HAP-1 (cell line): Measurements from ENCODE around the gene IKBKG.
A peak's percentile ranks its signal among the peaks of the same experiment; 100 is the strongest.
"Not testable (repeated sequence)": the region's sequence is repeated elsewhere in the genome, so short reads cannot be mapped to it uniquely, and the experiment has no call there.

Experiments used
- DNase-seq, 2 experiments: peaks; one replicate each; pipeline ENCODE4 v3.0.0-alpha.2; 2016 to 2020; ENCODE audit warnings: low spot score in 2 of 2
- H3K27me3 ChIP-seq: fragments of 250-450 bp; sonication (Bioruptor Pico); 2 replicates; pipeline ENCODE4 v1.5.1; 2020; ENCODE audit warnings: low read depth, mild to moderate bottlenecking, moderate library complexity
- H3K36me3 ChIP-seq: fragments of 250-450 bp; sonication (Bioruptor Pico); replicated peaks from 2 replicates; pipeline ENCODE4 v1.5.1; 2020; ENCODE audit warnings: mild to moderate bottlenecking
- H3K4me1 ChIP-seq: fragments of 250-450 bp; sonication (Bioruptor Pico); 2 replicates; pipeline ENCODE4 v1.5.1; 2020; ENCODE audit warnings: mild to moderate bottlenecking
- H3K4me3 ChIP-seq: fragments of 250-450 bp; sonication (Bioruptor Pico); 2 replicates; pipeline ENCODE4 v1.5.1; 2020; ENCODE audit warnings: mild to moderate bottlenecking, moderate library complexity
- H3K9me3 ChIP-seq: fragments of 250-450 bp; sonication (Bioruptor Pico); 2 replicates; pipeline ENCODE4 v1.5.1; 2020; ENCODE audit warnings: mild to moderate bottlenecking, moderate library complexity
- in situ Hi-C: fragments of 300-500 bp; cut with MboI; formaldehyde crosslinking; loops from 3 replicates; pipeline ENCODE4 v1.14.3; 2020; ENCODE audit warnings: low sequenced_read_pairs, inconsistent platforms, mixed read lengths

Gene IKBKG, protein sequence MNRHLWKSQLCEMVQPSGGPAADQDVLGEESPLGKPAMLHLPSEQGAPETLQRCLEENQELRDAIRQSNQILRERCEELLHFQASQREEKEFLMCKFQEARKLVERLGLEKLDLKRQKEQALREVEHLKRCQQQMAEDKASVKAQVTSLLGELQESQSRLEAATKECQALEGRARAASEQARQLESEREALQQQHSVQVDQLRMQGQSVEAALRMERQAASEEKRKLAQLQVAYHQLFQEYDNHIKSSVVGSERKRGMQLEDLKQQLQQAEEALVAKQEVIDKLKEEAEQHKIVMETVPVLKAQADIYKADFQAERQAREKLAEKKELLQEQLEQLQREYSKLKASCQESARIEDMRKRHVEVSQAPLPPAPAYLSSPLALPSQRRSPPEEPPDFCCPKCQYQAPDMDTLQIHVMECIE

DNA sequence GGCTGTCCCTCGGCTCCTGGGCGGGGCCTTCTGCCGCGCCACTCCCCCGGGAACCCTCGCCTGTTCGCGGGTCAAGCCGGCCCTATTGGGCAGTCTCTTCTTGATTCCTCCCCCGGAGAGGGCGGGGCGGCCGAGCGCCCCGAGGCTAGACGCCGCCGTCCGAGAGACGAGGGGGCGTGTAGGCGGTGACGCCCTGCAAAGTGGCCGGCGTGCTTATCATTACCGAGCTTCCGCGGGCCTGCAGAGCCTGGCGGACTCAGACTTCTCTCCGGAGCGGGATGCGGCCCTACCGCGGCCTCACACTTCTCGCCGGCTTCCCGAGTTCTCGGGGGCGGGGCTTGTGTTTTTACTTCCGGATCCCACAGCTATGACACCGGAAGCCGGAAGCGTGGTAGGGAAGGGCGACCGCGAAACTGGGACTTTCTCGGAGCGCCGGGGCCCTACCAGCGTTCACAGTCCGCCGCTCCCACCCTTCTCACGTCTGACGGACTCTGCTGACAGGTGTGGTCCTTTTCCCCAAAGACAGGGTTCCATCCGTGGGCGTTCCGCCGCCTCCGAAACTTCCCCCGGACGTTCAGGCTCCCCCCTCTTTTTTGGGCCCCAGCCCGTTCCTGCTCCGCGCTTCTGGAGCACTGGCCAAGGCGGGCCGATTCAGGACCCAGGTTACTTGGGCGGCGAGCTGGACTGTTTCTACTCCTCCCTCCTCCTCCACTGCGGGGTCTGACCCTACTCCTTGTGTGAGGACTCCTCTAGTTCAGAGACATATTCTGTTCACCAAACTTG lies at the start of gene IKBKG:
IKBKG (plus strand) TSS at position 376 of the 783 bp plus-strand sequence. CDS start 4,383 bp downstream, outside the sequence.
- Histone ChIP-seq H3K27me3 (no peaks in the 10 kb centered on the region), H3K36me3 (peaks cover 36% of the 10 kb centered on the region), H3K9me3 (no peaks in the 10 kb centered on the region), H3K4me1 (peaks cover 6% of the 10 kb centered on the region), H3K4me3 (peak within 1 kb of the TSS; percentile 92)
- in situ Hi-C loops: loop anchor here (25.0 kb wide), 4 partner anchors 185 to 1585 kb away; partner anchors contain the start of genes FLNA, IRAK1 and MECP2
- DNase-seq: peak; percentile 88 to 98

DNA sequence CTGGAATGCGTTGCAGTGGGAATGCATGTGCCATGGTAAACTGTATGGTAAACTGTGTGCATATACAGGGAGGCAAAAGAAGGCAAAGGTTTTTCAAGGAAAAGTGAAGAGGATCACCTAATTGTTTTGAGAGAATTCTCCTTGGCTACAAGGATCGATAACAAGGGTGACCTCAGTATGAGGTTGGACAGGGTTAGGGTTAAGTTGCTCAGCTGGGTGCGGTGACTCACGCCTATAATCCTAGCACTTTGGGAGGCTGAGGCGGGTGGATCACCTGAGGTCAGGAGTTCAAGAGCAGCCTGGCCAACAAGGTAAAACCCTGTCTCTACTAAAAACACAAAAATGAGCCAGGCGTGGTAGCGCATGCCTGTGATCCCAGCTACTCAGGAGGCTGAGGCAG lies 46.0 kb upstream of the IKBKG start:
- H3K9me3 ChIP-seq, H3K4me3 ChIP-seq, DNase-seq, H3K27me3 ChIP-seq, in situ Hi-C loops: not testable (repeated sequence)
- peaks cover 12% of the 10 kb centered on the region for H3K4me1 ChIP-seq
- H3K36me3 ChIP-seq: peaks cover 14% of the 10 kb centered on the region

DNA sequence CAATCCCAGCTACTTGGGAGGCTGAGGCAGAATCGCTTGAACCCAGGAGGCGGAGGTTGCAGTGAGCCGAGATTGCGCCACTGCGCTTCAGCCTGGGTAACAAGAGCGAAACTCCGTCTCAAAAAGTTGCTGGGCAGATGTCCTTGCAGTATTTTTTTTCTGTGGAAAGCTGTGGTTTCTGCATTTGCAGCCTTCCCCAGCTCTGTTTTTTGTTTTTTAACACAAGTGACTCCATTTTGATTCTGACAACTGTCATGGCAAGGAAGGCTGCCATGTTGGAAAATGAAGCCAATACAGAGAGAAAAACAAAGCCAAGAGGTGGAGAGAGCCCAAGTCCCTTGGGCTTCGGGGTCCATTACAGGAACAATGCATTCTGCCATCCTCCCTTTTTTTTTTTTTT lies 45.3 kb upstream of the IKBKG start:
- no peaks in the 10 kb centered on the region for H3K9me3 ChIP-seq
- H3K27me3 ChIP-seq: no peaks in the 10 kb centered on the region
- peaks cover 12% of the 10 kb centered on the region for H3K4me1 ChIP-seq
- no peak for DNase-seq
- no peak overlapping the region for H3K4me3 ChIP-seq
- in situ Hi-C loops: no loop called here
- peaks cover 20% of the 10 kb centered on the region for H3K36me3 ChIP-seq

DNA sequence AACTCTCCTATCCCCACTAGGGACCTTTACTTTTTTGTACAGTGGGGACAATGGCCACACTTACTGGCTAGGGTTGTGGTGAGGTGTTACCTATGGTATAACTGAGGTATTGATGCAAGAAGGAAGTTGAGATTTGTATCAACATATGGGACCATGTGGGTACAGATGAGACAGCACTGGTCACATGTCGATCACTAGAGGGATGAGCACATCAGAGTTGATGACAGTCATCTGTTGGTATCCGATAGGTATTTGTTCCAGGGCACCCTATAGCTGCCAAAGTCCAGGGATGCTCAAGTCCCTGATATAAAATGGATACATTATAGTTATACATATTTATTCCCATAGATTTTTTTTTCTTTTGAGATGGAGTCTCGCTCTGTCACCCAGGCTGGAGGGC lies 44.4 kb upstream of the IKBKG start:
- no peaks in the 10 kb centered on the region for H3K9me3 ChIP-seq
- in situ Hi-C loops: no loop called here
- H3K4me1 ChIP-seq: peaks cover 12% of the 10 kb centered on the region
- no peak for DNase-seq
- H3K4me3 ChIP-seq: no peak overlapping the region
- no peaks in the 10 kb centered on the region for H3K27me3 ChIP-seq
- H3K36me3 ChIP-seq: peaks cover 27% of the 10 kb centered on the region

DNA sequence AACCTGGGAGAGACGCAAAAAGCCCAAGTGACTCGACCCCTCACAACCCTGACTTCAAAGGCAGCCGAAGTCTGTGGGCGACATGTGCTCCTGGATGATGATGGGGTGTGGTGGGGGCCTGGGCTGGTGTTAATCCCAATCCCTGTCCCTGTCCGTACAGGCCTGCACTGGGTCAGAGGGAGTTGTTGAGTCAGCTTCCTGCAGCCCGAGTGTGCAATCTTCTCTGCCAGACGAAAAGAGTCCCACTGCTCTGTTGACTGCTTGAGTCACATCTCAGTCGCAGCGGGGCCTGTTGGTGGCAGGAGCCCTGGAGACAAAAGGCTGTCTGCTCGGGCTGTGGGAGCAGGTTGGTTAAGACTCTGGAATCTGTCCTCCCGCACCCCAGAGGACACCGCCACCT lies 41.7 kb upstream of the IKBKG start:
- no peak overlapping the region for H3K4me3 ChIP-seq
- in situ Hi-C loops: no loop called here
- no peaks in the 10 kb centered on the region for H3K27me3 ChIP-seq
- H3K36me3 ChIP-seq: peaks cover 43% of the 10 kb centered on the region
- DNase-seq: no peak
- H3K4me1 ChIP-seq: no peaks in the 10 kb centered on the region
- H3K9me3 ChIP-seq: no peaks in the 10 kb centered on the region

DNA sequence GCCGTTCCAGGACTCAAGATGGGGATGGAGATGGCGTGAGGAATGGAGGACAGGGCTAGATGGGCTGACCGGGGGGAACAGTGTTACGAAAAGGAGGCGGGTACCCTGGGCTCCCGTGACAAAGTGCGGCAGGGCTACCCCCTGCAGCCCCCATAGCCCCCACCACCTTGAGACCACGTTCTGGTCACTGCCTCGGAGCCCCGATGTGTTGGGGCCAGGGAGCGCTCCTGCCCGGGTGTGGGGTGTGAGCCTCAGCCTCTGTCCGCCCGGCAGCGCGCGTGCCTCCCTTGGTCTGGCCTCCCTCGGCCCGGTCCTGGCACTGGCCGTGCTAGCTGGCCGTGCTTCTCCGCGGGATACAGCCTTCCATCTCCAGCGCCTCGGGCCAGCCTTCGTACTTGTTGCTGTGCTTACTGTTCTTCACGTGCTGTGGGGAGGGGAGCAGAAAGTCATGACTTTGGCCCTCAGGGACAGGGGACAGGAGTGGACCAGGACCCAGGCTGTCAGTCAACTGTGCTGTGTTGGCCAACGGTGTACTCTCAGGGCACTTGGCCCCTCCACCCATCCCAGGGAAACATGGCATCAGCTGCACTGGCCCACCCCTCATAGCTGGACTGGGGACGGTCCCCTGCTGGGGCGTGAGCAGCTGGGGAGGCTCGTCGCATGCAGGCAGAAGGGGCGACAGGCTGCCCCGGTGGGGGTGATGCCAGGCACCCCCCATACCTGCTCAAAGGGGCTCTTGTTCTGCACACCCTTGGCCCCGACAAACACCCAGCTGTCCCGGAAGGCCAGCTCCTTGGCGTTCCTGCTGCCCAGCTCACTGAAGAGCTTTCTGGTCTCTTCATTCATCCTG lies 40.7 kb upstream of the IKBKG start:
- H3K36me3 ChIP-seq: peaks cover 52% of the 10 kb centered on the region
- no peaks in the 10 kb centered on the region for H3K9me3 ChIP-seq
- in situ Hi-C loops: no loop called here
- H3K4me1 ChIP-seq: no peaks in the 10 kb centered on the region
- no peak for DNase-seq
- no peaks in the 10 kb centered on the region for H3K27me3 ChIP-seq
- H3K4me3 ChIP-seq: no peak overlapping the region

DNA sequence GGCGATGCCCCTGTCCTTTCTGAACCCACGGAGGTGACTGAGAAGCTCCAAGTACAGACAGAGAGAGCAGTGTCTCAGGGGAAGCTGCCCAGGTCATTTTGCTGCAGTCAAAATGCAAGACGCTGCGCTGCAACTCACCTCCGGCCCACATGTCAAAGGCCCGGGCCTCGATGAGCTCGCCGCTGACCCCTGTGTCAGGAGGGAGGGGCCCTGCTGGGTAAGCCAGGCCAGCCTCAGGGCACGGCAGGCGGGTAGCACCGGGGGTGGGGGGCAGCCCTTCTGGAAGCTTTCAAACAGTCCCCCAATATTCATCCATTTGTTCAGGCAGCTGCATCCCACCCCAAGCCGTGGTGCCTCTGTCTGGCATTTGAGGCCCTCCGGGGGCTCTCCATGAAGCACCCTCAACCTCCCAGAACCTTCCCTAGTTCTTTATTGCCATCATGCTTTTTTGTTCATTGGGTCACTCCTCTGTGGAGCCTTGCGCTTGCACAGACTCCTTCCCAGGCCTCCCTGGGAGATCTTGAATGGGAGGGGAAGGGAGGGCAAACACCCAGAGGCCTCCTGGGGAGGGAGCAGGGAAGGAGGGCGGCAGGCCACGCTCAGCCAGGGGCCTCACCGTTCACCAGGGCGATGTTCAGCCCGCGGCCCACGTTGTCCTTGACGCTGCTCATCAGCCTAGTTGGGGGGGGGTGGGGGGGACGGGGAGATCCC lies 39.6 kb upstream of the IKBKG start:
- Histone ChIP-seq H3K4me1 (no peaks in the 10 kb centered on the region), H3K27me3 (no peaks in the 10 kb centered on the region), H3K4me3 (no peak overlapping the region), H3K36me3 (peaks cover 52% of the 10 kb centered on the region), H3K9me3 (no peaks in the 10 kb centered on the region)
- no peak for DNase-seq
- in situ Hi-C loops: no loop called here

DNA sequence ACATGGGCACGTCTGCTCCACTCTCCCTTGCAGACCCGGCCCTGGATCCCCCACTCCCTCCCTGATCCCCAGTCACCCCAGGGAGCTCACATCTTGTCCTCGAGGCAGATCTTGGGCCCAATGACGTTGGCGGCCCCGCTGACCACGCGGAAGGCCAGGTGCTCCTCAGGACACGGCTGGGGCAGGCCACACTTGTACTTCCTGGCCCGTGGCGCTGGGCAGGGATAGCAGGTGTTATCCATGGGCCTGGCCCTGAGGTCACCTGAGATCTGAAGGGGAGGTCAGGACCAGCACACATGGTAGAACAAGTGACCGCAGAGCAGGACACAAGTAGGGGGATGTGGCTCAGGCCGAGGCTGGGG lies 39.1 kb upstream of the IKBKG start:
- no peak overlapping the region for H3K4me3 ChIP-seq
- in situ Hi-C loops: no loop called here
- peaks cover 52% of the 10 kb centered on the region for H3K36me3 ChIP-seq
- DNase-seq: no peak
- H3K9me3 ChIP-seq: no peaks in the 10 kb centered on the region
- H3K27me3 ChIP-seq: no peaks in the 10 kb centered on the region
- no peaks in the 10 kb centered on the region for H3K4me1 ChIP-seq

DNA sequence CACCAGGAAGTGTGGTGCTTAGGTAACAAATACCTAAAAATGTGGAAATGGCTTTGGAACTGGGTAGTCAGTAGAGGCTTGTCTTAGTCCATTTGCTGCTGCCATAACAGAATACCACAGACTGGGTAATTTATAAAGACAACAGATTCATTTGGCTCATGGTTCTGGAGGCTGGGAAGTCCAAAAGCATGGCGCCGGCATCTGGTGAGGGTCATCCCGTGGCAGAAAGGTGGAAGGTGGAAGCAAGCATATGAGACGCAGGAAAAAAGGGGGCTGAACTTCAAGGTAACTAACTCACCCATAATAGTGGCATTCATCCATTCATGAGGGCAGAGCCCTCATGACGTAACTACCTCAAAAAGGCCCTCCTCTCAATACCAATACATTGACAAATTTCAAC lies 38.0 kb upstream of the IKBKG start:
- in situ Hi-C loops: no loop called here
- DNase-seq: no peak
- Histone ChIP-seq H3K27me3 (no peaks in the 10 kb centered on the region), H3K36me3 (peaks cover 52% of the 10 kb centered on the region), H3K4me3 (no peak overlapping the region), H3K9me3 (no peaks in the 10 kb centered on the region), H3K4me1 (no peaks in the 10 kb centered on the region)

DNA sequence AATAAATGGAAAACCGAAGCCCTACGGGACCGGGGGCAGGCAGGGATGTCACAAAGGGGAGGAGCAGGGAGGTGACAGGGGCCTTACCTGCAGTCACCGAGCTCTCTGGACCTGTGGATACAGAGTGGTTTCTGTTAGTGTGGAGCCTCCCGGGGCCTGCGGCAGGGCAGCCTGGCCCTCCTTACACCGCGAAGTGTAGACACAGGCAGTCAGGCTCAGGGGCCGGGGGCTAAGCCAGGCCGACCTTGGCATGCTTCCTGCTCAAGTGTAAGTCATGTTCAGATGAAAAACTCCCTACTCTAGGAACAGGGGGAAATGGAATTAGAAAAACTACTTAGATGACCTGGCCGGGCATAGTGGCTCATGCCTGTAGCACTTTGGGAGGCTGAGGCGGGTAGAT lies 35.7 kb upstream of the IKBKG start:
- Histone ChIP-seq H3K36me3 (peaks cover 35% of the 10 kb centered on the region), H3K4me3 (no peak overlapping the region), H3K9me3 (no peaks in the 10 kb centered on the region), H3K4me1 (peaks cover 10% of the 10 kb centered on the region), H3K27me3 (no peaks in the 10 kb centered on the region)
- DNase-seq: no peak
- in situ Hi-C loops: no loop called here

DNA sequence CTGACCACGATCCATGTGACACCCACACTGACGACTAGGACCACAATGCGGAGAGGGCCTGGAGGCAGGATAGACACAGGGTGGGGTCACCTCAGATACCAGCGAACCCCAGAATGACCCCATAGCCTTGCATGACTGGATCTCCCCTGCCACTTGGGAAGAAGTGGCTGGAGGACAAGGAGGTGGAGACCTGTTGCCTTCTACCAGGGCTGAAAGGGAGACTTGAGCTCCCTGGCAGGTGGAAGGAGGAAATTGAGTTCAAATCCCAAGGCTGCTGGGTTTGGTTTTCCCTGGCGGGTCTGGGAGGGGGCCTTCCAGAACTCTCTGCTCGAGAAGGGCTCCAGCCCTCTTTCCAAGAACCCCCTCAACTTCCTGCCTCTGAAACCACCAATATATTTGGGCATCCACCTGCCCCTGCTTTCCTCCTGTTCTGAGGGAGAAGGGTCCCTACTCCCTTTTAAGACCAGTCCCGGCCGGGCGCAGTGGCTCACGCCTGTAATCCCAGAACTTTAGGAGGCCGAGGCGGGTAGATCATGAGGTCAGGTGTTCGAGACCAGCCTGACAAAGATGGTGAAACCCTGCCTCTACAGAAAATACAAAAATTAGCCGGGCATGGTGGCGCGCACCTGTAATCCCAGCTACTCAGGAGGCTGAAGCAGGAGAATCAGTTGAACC lies 34.4 kb upstream of the IKBKG start:
- no peaks in the 10 kb centered on the region for H3K9me3 ChIP-seq
- no peak overlapping the region for H3K4me3 ChIP-seq
- peaks cover 19% of the 10 kb centered on the region for H3K4me1 ChIP-seq
- no peaks in the 10 kb centered on the region for H3K27me3 ChIP-seq
- no peak for DNase-seq
- H3K36me3 ChIP-seq: peaks cover 25% of the 10 kb centered on the region
- in situ Hi-C loops: no loop called here

DNA sequence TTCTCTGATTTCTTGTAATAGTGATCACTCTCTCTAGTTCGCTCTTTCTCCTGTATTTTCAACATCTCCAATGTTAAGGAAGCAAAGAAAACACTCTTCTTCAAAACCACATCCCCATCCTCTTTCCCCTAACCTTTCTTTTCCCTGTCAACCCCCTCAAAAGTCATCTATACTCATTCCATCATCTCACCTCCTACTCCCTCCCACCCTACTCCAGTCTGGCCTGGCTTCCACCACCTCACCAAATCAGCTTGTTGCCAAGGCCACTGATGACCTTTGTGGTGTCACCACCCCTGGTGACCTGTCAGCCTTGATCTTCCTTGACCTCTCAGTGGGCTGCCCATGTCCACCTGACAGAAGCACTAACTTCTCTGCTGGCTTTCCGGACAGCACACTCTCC lies 33.7 kb upstream of the IKBKG start:
- in situ Hi-C loops: no loop called here
- Histone ChIP-seq H3K4me1 (peaks cover 19% of the 10 kb centered on the region), H3K36me3 (peaks cover 24% of the 10 kb centered on the region), H3K4me3 (no peak overlapping the region), H3K27me3 (no peaks in the 10 kb centered on the region), H3K9me3 (no peaks in the 10 kb centered on the region)
- DNase-seq: no peak
